H1 (cell line): ENCODE data around the gene SLC1A3. TPM values are rescaled to one million over a fixed set of nuclear protein-coding genes. Genes with fewer than 3 reads are reported as not detected.

Experiments used
- CTCF ChIA-PET: fragments of 300-600 bp; sonication (Branson Sonifier 250); formaldehyde crosslinking; loops from one replicate; lab custom pipeline; 2021; ENCODE audit not compliant: partially characterized antibody; lab: Charles Lee
- POLR2A ChIA-PET: fragments of 300-600 bp; sonication (Branson Sonifier 250); formaldehyde crosslinking; loops from one replicate; lab custom pipeline; 2021; ENCODE audit warnings: inconsistent platforms; ENCODE audit not compliant: partially characterized antibody; lab: Charles Lee
- DNase-seq, 2 experiments: peaks; one replicate each; pipeline versions ENCODE4 v3.0.0 to v3.0.0-alpha.2; 2010 to 2022; ENCODE audit warnings: low spot score in 2 of 2, low read depth in 1 of 2, mixed read lengths in 1 of 2
- FAIRE-seq: peaks from 2 replicates; lab custom pipeline; 2011; peaks lifted over from hg19 to GRCh38; lab: Jason Lieb, UNC
- H2AFZ ChIP-seq: 2 replicates; pipeline ENCODE4 v1.8.1; 2012; ENCODE audit warnings: low read length, inconsistent platforms
- H2AK5ac ChIP-seq: 2 replicates; pipeline ENCODE4 v1.6.1; 2013; ENCODE audit warnings: low read depth, low read length
- H2BK120ac ChIP-seq: replicated peaks from 2 replicates; pipeline ENCODE3; 2013; ENCODE audit warnings: low read depth, low read length, inconsistent platforms
- H2BK12ac ChIP-seq: 2 replicates; pipeline ENCODE4 v1.6.1; 2013; ENCODE audit warnings: low read depth, low read length
- H2BK15ac ChIP-seq: 2 replicates; pipeline ENCODE4 v1.6.1; 2013; ENCODE audit warnings: low read length
- H2BK20ac ChIP-seq: 2 replicates; pipeline ENCODE4 v1.6.1; 2013; ENCODE audit warnings: low read length
- H2BK5ac ChIP-seq: 2 replicates; pipeline ENCODE4 v1.6.1; 2013; ENCODE audit warnings: low read depth, low read length
- H3K14ac ChIP-seq: 2 replicates; pipeline ENCODE4 v1.6.1; 2013; ENCODE audit warnings: inconsistent platforms; ENCODE audit not compliant: insufficient read length
- H3K18ac ChIP-seq: 2 replicates; pipeline ENCODE4 v1.6.1; 2013; ENCODE audit warnings: low read length; ENCODE audit errors: extremely low read depth
- H3K23ac ChIP-seq: 2 replicates; pipeline ENCODE4 v1.6.1; 2013; ENCODE audit warnings: inconsistent platforms; ENCODE audit not compliant: insufficient read length
- H3K23me2 ChIP-seq: 2 replicates; pipeline ENCODE4 v1.6.1; 2013; ENCODE audit warnings: low read depth, low read length
- H3K27ac ChIP-seq: 2 replicates; pipeline ENCODE4 v1.6.1; 2011; ENCODE audit warnings: low read depth, low read length, inconsistent platforms
- H3K27me3 ChIP-seq, 4 experiments: replicated peaks in 1 of 4; 1 replicate in 1 of 4; 2 replicates in 3 of 4; pipeline versions ENCODE4 v1.6.1 to v1.8.1; 2011 to 2013; ENCODE audit warnings: low read length in 3 of 4, mild to moderate bottlenecking in 3 of 4, inconsistent platforms in 2 of 4, mixed read lengths in 2 of 4, moderate library complexity in 1 of 4; ENCODE audit not compliant: control insufficient read depth in 3 of 4, insufficient read depth in 3 of 4; ENCODE audit errors: extremely low read depth in 1 of 4
- H3K36me3 ChIP-seq, 4 experiments: 2 replicates each; pipeline versions ENCODE4 v1.6.1 to v1.8.1; 2011 to 2013; ENCODE audit warnings: mild to moderate bottlenecking in 4 of 4, low read length in 3 of 4, moderate library complexity in 2 of 4, control low read depth in 1 of 4, inconsistent platforms in 1 of 4; ENCODE audit not compliant: insufficient read depth in 4 of 4, control insufficient read depth in 2 of 4
- H3K4ac ChIP-seq: replicated peaks from 2 replicates; pipeline ENCODE3; 2013; ENCODE audit warnings: low read length, low read depth, mixed read lengths, inconsistent platforms; ENCODE audit not compliant: insufficient read length
- H3K4me1 ChIP-seq, 4 experiments: replicated peaks in 1 of 4; 1 replicate in 1 of 4; 2 replicates in 3 of 4; pipeline versions ENCODE4 v1.6.1 to v1.8.1; 2011 to 2013; ENCODE audit warnings: low read length in 3 of 4, inconsistent platforms in 2 of 4, mixed read lengths in 1 of 4; ENCODE audit not compliant: insufficient read depth in 4 of 4, control insufficient read depth in 3 of 4
- H3K4me2 ChIP-seq, 2 experiments: 2 replicates each; pipeline versions ENCODE4 v1.6.1 to v1.8.1; 2011 to 2013; ENCODE audit warnings: low read depth in 2 of 2, low read length in 2 of 2, control low read depth in 1 of 2, inconsistent platforms in 1 of 2, mild to moderate bottlenecking in 1 of 2; ENCODE audit not compliant: insufficient read depth in 1 of 2
- H3K4me3 ChIP-seq, 4 experiments: fragments of 200-600, 300-600 bp in 1 of 4; sonication (generic), shearing (Covaris generic), sonication (Bioruptor Twin) in 1 of 4; 2 replicates each; pipeline versions ENCODE4 v1.5.1 to v1.8.1; 2011 to 2016; ENCODE audit warnings: low read length in 4 of 4, low read depth in 3 of 4, control low read depth in 2 of 4, inconsistent platforms in 2 of 4, mild to moderate bottlenecking in 2 of 4, mixed read lengths in 1 of 4, moderate library complexity in 1 of 4; ENCODE audit not compliant: insufficient read depth in 2 of 4; ENCODE audit errors: extremely low read depth in 1 of 4
- H3K56ac ChIP-seq: replicated peaks from 2 replicates; pipeline ENCODE3; 2013; ENCODE audit warnings: low read depth, mild to moderate bottlenecking, mixed read lengths, low read length, inconsistent platforms; ENCODE audit not compliant: insufficient read length
- H3K79me1 ChIP-seq: 2 replicates; pipeline ENCODE4 v1.6.1; 2013; ENCODE audit warnings: low read depth, low read length, control low read depth
- H3K79me2 ChIP-seq, 2 experiments: 2 replicates each; pipeline versions ENCODE4 v1.6.1 to v1.8.1; 2012 to 2013; ENCODE audit warnings: low read length in 2 of 2, mild to moderate bottlenecking in 2 of 2, inconsistent platforms in 1 of 2; ENCODE audit not compliant: insufficient read depth in 2 of 2, control insufficient read depth in 1 of 2
- H3K9ac ChIP-seq, 4 experiments: replicated peaks in 1 of 4; 1 replicate in 1 of 4; 2 replicates in 3 of 4; pipeline versions ENCODE4 v1.6.1 to v1.8.1; 2011 to 2013; ENCODE audit warnings: low read depth in 3 of 4, low read length in 3 of 4, control low read depth in 2 of 4, mild to moderate bottlenecking in 2 of 4, moderate library complexity in 2 of 4, inconsistent platforms in 1 of 4; ENCODE audit errors: extremely low read depth in 1 of 4
- H3K9me3 ChIP-seq, 2 experiments: 2 replicates each; pipeline versions ENCODE4 v1.6.1 to v1.8.1; 2012 to 2013; ENCODE audit warnings: mild to moderate bottlenecking in 2 of 2, moderate library complexity in 2 of 2, control low read depth in 1 of 2, inconsistent platforms in 1 of 2, low read depth in 1 of 2, low read length in 1 of 2, mixed read lengths in 1 of 2; ENCODE audit not compliant: insufficient read depth in 2 of 2
- H4K20me1 ChIP-seq, 2 experiments: replicated peaks in 1 of 2; 2 replicates each; pipeline versions ENCODE3 to v1.8.1; 2011 to 2013; ENCODE audit warnings: inconsistent platforms in 2 of 2, low read length in 2 of 2, mild to moderate bottlenecking in 1 of 2; ENCODE audit not compliant: insufficient read depth in 2 of 2, control insufficient read depth in 1 of 2
- H4K5ac ChIP-seq: 2 replicates; pipeline ENCODE4 v1.6.1; 2013; ENCODE audit warnings: low read length, low read depth, mixed read lengths, inconsistent platforms; ENCODE audit not compliant: insufficient read length
- H4K8ac ChIP-seq: 2 replicates; pipeline ENCODE4 v1.8.0; 2013; ENCODE audit warnings: mild to moderate bottlenecking, moderate library complexity, low read length, inconsistent platforms; ENCODE audit not compliant: insufficient read depth; ENCODE audit errors: extremely low read depth
- H4K91ac ChIP-seq: replicated peaks from 2 replicates; pipeline ENCODE3; 2013; ENCODE audit warnings: low read length, mixed read lengths, inconsistent platforms; ENCODE audit not compliant: insufficient read length
- BACH1 ChIP-seq: IDR thresholded peaks from 2 replicates; pipeline ENCODE4 v1.6.1; 2012; ENCODE audit warnings: low read length, improper control_type of control experiment
- CHD1 ChIP-seq: IDR thresholded peaks from 2 replicates; pipeline ENCODE4 v1.6.1; 2012; ENCODE audit warnings: low read depth, low read length, improper control_type of control experiment
- EP300 ChIP-seq, 2 experiments: IDR thresholded peaks; 1 replicate in 1 of 2; 2 replicates in 1 of 2; pipeline ENCODE4 v1.6.1; 2011 to 2012; ENCODE audit warnings: low read depth in 2 of 2, low read length in 2 of 2, mild to moderate bottlenecking in 2 of 2, borderline replicate concordance in 1 of 2, inconsistent platforms in 1 of 2, moderate library complexity in 1 of 2
- HDAC2 ChIP-seq, 2 experiments: fragments of 300-600 bp in 1 of 2; sonication (generic) in 1 of 2; IDR thresholded peaks; 2 replicates each; pipeline ENCODE4 v1.6.1; 2011 to 2012; ENCODE audit warnings: low read depth in 2 of 2, low read length in 2 of 2, mild to moderate bottlenecking in 2 of 2, moderate library complexity in 2 of 2, borderline replicate concordance in 1 of 2, inconsistent platforms in 1 of 2
- NRF1 ChIP-seq: IDR thresholded peaks from 2 replicates; pipeline ENCODE4 v1.6.1; 2011; ENCODE audit warnings: mild to moderate bottlenecking, low read depth, low read length, improper control_type of control experiment
- RAD21 ChIP-seq, 2 experiments: IDR thresholded peaks in 1 of 2; conservative IDR thresholded peaks in 1 of 2; 2 replicates each; pipeline ENCODE4 v1.6.1; 2011; ENCODE audit warnings: low read depth in 2 of 2, low read length in 2 of 2, improper control_type of control experiment in 1 of 2, inconsistent platforms in 1 of 2, mild to moderate bottlenecking in 1 of 2, moderate library complexity in 1 of 2
- SRF ChIP-seq: IDR thresholded peaks from 2 replicates; pipeline ENCODE4 v1.6.1; 2011; ENCODE audit warnings: mild to moderate bottlenecking, low read depth, low read length, moderate library complexity
- TAF7 ChIP-seq: optimal IDR thresholded peaks from 2 replicates; pipeline ENCODE3; 2011; ENCODE audit warnings: low read depth, mild to moderate bottlenecking, inconsistent platforms, low read length, moderate library complexity, borderline replicate concordance
- TEAD4 ChIP-seq: IDR thresholded peaks from 2 replicates; pipeline ENCODE4 v1.6.1; 2012; ENCODE audit warnings: low read depth, low read length, inconsistent platforms, mixed read lengths
- YY1 ChIP-seq: IDR thresholded peaks from 2 replicates; pipeline ENCODE4 v1.6.1; 2011; ENCODE audit warnings: low read depth, mild to moderate bottlenecking, low read length
- WGBS, 2 experiments: shearing (Covaris generic) in 1 of 2; methylation state at CpG; one replicate each; pipeline versions ENCODE4 v1.1.6 to v1.1.7; 2013 to 2015; ENCODE audit warnings: low lambda C conversion rate in 2 of 2, mixed read lengths in 2 of 2, inconsistent platforms in 1 of 2, low coverage in 1 of 2, missing lambda C conversion rate in 1 of 2; ENCODE audit not compliant: insufficient replicate concordance in 2 of 2, insufficient coverage in 1 of 2, insufficient read length in 1 of 2; ENCODE audit errors: extremely low coverage in 1 of 2, missing lambda C conversion rate in 1 of 2; 5-methylcytosine and 5-hydroxymethylcytosine counted together
- polyA plus RNA-seq, 7 experiments: library from polyadenylated mRNA; depleted of rRNA in 3 of 7; stranded (reverse) in 5 of 7; unstranded in 2 of 7; fragments of >200 nt in 5 of 7; fragments of 200-250 nt in 2 of 7; gene quantifications; 1 replicate in 5 of 7; 2 replicates in 1 of 7; 4 replicates in 1 of 7; pipeline versions ENCODE4 v1.2.1 to v1.2.3, GENCODE V29; 2011 to 2013; ENCODE audit warnings: missing spikeins in 2 of 7, mixed read lengths in 2 of 7
- total RNA-seq: library from RNA; stranded (reverse); fragmentation: NEBNext Ultra II Directional; extraction: Animal tissue kit (Norgen Biotek cat#: 25700); gene quantifications from 2 replicates; pipeline ENCODE4 v1.2.1, GENCODE V29; 2021

Gene SLC1A3
- total and polyA plus RNA-seq, 2 of the 8 experiments (the other 6 are each of a cell fraction or from before 2014, with no cell fraction given): 26.7 to 35.3 TPM

DNA sequence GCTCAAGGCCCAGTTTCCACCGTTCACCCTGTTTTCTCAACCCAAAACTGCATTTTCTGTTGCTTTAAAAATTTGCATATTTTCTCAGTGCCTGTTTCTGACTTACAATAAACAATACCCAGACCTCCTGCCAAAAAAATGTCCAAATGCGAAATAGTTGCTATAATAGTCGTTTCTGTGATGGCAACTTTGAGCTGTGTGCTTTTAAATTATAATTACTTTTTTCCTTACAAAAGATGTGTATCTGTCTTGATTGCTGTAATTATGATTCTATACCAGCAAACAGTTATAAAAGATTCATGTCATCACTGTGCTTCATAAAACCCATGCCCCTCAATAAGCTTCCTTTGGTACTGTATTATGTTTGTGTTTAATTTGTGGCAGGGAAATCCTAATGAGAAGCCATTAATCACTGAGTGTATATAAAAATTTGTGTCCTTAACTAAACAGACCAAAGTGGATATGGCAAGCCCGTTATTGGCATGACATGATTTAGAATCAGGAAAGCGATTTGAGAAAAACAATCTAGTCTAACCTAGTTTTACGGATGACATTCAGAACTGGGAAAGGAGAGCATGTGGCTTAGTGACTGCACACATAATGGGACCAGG, 5.4 kb upstream of the SLC1A3 start:
- no peak overlapping the region for H3K9ac ChIP-seq
- H3K79me2 ChIP-seq: no peaks in the 10 kb centered on the region
- peaks cover 0 to 3% (median 0%) of the 10 kb centered on the region in 4 experiments; a peak in 1 of 7 replicates for H3K27me3 ChIP-seq
- 88% methylated on average over 6 of the region's 6 CpGs; no CpG with 5 or more reads in 1 of the 2 experiments for WGBS, 2 experiments
- H3K23me2 ChIP-seq: no peaks in the 10 kb centered on the region
- POLR2A ChIA-PET: no interaction called here
- no peak overlapping the region for H2AFZ ChIP-seq
- H4K5ac ChIP-seq: no peak overlapping the region
- CTCF ChIA-PET: interaction anchor here (0.7 to 2.9 kb wide), 8 partner anchors 9 to 185 kb away, joined by 3 to 25 read pairs (median 4); no protein-coding TSS in a partner anchor
- DNase-seq (no peak), FAIRE-seq (no peak)
- no peak overlapping the region for H2BK20ac ChIP-seq
- no peaks in the 10 kb centered on the region for H3K36me3 ChIP-seq
- H3K18ac ChIP-seq: no peak overlapping the region
- no peak overlapping the region; the same call in 1 of the 2 replicates for H2BK12ac ChIP-seq
- H3K4ac ChIP-seq: no peak overlapping the region
- no peak overlapping the region for H2AK5ac ChIP-seq
- no peak overlapping the region for H3K14ac ChIP-seq
- H3K27ac ChIP-seq: no peak overlapping the region
- H2BK120ac ChIP-seq: peak overlapping the region; percentile 7
- no peak overlapping the region for H2BK5ac ChIP-seq
- no peaks in the 10 kb centered on the region for H3K9me3 ChIP-seq
- no peak overlapping the region for H3K4me3 ChIP-seq
- H4K8ac ChIP-seq: no peak overlapping the region
- no peak overlapping the region for H2BK15ac ChIP-seq
- H3K56ac ChIP-seq: no peak overlapping the region
- no peak overlapping the region for H3K23ac ChIP-seq
- peaks cover 2 to 15% (median 9%) of the 10 kb centered on the region in 4 experiments; a peak in 6 of 7 replicates for H3K4me1 ChIP-seq
- no peak overlapping the region for H4K91ac ChIP-seq
- no peaks in the 10 kb centered on the region for H4K20me1 ChIP-seq
- no peaks in the 10 kb centered on the region for H3K79me1 ChIP-seq
- no peak overlapping the region for H3K4me2 ChIP-seq
- TF ChIP-seq EP300 (IDR thresholded peaks at IDR 0.05; ENCODE audit: borderline replicate concordance in 1 of 2, low read depth in 2 of 2, low read length in 2 of 2): no peak
- no peak for TF ChIP-seq BACH1
- no peak for TF ChIP-seq SRF
- TF ChIP-seq TAF7: no peak
- TF ChIP-seq TEAD4: no peak
- TF ChIP-seq YY1: no peak
- no peak for TF ChIP-seq RAD21 (IDR thresholded peaks at IDR 0.05 in 1 of 2, conservative IDR thresholded peaks at IDR 0.05 in 1 of 2; ENCODE audit: low read depth in 2 of 2, low read length in 2 of 2)
- no peak for TF ChIP-seq HDAC2 (IDR thresholded peaks at IDR 0.05; ENCODE audit: borderline replicate concordance in 1 of 2, low read depth in 2 of 2, low read length in 2 of 2)
- no peak for TF ChIP-seq CHD1
- TF ChIP-seq NRF1: no peak
